NCI-H2196 treated with DMSO at 0.1 percent for 48 hours (cell line): ENCODE measurements around the gene MARCHF2.
"Not testable (repeated sequence)": the region's sequence is repeated elsewhere in the genome, so short reads cannot be mapped to it uniquely, and the experiment has no call there.

ENCODE experiments used
- DNase-seq: peaks from one replicate; lab custom pipeline; 2025; ENCODE audit not compliant: unreplicated experiment; lab: John Stamatoyannopoulos, UW

Gene MARCHF2, protein sequence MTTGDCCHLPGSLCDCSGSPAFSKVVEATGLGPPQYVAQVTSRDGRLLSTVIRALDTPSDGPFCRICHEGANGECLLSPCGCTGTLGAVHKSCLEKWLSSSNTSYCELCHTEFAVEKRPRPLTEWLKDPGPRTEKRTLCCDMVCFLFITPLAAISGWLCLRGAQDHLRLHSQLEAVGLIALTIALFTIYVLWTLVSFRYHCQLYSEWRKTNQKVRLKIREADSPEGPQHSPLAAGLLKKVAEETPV

DNA sequence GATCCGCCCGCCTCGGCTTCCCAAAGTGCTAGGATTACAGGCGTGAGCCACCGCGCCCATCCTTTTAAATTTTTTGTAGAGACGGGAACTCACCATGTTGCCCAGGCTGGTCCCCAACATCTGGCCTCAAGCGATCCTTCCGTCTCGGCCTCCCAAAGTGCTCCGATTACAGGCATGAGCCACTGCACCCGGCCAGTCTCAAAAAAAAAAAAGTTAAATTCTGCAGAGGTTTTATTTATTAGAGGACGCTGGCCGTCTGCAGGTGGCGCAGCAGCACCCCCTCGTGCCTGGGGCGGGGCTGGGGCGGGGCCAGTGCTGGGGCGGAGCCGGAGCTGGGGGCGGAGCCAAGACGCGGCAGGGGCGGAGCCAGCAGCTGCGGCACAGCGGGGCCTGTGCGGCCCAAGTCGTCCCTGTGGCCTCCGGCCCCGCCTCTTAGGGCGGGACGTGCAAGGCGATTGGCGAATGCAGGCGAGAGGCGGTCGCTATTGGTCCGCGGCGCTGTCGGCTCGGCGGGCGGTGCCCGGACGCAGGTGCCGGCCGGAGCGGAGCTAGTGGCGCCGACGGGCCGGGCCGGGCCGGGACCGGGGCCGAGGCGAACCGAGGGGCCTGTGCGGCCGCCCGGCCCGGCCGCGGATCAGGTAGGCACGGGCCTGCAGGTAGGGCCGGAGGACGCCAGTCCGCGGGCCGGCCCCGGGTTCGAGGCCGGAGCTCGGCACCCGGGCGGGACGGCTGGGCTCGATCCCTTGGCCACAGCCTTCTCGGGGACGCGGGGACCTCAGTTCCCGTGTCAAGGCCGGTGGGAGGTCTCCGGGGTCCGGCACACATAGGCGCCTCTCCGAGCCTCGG is at the start of gene MARCHF2:
Gene MARCHF2, plus strand, starts transcription at position 523 of the 846 bp plus-strand sequence. CDS start 8,536 bp downstream, outside the sequence.
- DNase-seq, result peak; percentile 89

DNA sequence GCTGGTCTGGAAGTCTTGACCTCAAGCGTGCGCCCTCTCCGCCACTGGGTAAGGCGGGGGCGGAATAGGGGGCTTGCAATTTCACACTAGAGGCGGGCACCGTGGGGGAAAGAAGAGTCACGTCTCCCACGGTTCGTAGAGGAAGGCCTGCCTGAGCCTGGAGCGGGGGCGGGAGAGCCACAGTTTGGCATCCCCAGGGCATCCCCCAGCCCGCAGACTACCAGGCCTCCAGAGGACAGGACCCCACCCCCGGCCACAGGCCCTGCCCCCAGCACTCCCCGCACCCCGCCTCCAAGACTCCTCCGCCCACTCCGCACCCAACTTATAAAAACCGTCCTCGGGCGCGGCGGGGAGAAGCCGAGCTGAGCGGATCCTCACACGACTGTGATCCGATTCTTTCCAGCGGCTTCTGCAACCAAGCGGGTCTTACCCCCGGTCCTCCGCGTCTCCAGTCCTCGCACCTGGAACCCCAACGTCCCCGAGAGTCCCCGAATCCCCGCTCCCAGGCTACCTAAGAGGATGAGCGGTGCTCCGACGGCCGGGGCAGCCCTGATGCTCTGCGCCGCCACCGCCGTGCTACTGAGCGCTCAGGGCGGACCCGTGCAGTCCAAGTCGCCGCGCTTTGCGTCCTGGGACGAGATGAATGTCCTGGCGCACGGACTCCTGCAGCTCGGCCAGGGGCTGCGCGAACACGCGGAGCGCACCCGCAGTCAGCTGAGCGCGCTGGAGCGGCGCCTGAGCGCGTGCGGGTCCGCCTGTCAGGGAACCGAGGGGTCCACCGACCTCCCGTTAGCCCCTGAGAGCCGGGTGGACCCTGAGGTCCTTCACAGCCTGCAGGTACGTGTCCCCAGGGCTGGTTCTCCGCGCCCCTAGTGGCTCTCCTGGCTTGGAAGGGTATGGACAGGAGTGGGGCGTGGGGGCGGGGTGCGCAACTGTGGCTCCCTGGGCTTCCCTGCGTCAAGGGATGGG is 49.0 kb upstream of the MARCHF2 start, which contains the start of gene ANGPTL4:
Gene ANGPTL4, plus strand, starts transcription at position 353 of the 969 bp plus-strand sequence. Its CDS starts 167 bp downstream, at position 520.
- DNase-seq, result no peak

DNA sequence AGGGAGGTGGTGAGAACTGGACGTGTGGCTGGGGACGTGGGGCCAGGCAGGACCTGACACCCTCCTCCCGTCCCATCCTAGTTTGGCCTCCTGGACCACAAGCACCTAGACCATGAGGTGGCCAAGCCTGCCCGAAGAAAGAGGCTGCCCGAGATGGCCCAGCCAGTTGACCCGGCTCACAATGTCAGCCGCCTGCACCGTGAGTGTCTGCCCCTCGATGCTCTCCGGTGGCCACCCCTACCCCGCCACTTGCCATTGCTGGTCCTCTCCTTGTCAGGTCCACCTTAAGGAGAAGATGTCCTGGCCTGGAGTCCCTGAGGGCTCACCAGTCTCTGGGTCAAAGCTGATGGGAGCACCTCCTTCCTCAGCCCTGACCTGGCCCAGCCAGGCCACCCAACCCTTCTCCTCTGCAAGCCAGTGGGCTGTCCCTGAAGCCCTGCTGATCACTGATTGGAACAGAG is 47.0 kb upstream of the MARCHF2 start:
- no peak for DNase-seq

DNA sequence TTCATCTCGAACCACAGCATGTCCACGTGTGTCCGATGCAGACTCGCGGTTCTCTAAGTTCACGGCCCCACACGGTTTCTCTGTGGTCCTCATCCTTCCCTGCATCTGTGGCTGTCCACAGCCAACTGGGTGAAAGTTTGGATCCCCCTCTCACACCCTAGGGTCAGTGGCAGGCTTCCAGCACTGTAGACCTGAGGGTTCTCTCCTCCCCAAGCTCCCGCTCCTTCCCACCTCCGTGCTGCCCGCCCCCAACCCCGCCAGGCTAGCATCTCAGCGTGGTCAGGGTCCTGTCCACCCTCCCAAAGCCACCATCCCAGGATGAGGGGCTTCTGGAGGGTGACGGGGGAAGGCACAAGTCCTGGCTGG is 46.2 kb upstream of the MARCHF2 start:
- no peak for DNase-seq

DNA sequence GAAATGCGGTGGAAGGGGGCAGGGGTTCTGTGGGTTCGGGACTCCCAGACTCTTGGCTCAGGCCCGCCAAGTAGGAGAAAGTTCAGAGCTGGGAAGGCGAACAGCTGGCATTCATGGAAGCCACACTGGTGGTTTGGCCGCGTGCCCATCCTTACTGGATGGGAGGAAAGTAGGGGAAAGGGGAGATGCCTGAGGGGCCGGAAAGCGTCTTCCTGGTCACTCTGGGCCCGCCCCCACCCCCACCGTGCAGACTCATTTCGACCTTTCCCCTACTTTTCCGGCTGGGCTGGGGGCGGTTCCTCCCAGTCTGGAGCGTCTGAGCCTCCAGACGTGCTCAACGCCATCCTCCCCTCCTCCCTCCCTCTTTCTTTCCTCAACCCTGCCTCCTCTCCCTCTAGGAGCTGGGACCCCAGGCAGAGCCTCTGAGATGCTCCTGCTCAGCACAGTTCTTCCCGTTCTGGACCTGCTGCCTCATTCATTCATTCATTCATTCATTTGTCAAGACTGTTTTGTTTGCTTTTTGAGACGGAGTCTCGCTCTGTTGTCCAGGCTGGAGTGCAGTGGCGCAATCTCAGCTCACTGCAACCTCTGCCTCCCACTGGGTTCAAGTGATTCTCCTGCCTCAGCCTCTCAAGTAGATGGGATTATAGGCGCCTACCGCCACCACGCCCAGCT is 45.6 kb upstream of the MARCHF2 start:
- DNase-seq, result peak; percentile 76

DNA sequence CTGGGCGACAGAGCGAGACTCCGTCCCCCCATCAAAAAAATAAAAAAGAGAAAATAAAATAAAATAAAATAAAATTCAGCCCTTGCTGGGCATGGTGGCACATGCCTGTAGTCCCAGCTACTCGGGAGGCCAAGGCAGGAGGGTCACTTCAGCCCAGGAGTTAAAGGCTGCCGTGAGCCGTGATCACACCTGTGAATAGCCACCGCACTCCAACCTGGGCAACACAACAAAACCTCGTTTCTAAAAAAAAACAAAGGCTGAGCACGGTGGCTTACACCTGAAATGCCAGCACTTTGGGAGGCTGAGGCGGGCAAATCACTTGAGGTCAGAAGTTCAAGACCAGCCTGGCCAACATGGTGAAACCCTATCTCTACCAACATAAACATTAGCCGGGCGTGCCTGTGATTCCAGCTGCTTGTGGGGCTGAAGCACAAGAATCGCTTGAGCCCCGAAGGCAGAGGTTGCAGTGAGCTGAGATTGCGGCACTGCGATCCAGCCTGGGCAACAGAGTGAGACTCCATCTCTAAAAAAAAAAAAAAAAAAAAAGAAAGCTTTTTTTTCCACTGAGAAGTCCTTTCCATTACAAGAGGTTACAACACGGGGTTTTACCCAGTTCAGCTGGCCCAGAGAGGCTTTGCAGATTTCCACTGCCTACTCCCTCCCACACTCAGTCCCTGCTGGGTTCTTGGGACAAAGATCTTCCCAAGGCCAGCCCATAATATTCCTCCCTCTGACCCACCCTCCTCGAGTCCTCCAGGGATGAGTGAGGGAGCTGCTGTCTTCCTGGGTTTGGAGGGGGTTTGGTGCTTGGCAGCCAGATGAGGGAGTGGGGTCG is 42.7 kb upstream of the MARCHF2 start:
- DNase-seq, result no peak

DNA sequence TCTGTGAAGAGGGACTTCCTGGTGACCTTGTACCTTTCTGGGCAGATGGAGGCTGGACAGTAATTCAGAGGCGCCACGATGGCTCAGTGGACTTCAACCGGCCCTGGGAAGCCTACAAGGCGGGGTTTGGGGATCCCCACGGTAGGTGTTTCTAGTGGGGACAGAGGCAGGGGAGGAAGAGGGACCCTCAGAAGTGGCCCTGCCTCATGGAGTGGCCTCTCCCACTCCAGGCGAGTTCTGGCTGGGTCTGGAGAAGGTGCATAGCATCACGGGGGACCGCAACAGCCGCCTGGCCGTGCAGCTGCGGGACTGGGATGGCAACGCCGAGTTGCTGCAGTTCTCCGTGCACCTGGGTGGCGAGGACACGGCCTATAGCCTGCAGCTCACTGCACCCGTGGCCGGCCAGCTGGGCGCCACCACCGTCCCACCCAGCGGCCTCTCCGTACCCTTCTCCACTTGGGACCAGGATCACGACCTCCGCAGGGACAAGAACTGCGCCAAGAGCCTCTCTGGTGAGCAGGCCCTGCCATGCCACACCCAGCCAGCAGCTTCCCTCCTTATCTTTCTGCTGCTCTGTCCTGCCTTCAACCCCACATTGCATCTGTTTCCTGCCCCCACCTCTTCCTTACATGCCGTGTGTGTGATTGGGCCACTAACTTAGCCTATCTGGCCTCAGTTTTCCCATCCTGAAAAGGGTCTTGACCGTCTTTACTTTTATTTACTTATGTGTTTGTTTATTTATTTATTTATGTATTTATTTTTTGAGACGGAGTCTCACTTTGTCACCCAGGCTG is 41.9 kb upstream of the MARCHF2 start:
- no peak for DNase-seq

DNA sequence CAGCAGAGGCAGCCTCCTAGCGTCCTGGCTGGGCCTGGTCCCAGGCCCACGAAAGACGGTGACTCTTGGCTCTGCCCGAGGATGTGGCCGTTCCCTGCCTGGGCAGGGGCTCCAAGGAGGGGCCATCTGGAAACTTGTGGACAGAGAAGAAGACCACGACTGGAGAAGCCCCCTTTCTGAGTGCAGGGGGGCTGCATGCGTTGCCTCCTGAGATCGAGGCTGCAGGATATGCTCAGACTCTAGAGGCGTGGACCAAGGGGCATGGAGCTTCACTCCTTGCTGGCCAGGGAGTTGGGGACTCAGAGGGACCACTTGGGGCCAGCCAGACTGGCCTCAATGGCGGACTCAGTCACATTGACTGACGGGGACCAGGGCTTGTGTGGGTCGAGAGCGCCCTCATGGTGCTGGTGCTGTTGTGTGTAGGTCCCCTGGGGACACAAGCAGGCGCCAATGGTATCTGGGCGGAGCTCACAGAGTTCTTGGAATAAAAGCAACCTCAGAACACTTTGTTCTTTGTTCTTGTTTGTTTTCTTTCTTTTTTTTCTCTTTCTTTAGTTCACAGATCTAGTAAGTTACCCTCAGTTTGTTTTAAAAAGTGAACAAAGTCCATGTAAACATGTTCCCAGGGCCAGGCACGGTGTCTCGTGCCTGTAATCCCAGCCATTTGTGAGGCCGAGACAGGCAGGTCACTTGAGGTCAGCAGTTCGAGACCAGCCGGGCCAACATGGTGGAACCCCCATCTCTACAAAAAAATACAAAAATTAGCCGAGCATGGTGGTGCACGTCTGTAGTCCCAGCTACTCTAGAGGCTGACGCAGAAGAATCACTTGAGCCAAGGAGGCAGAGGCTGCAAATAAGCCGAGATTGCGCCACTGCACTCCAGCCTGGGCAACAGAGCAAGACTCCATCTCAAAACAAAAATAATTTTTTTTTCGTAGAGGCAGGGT is 39.0 kb upstream of the MARCHF2 start:
- no peak for DNase-seq

DNA sequence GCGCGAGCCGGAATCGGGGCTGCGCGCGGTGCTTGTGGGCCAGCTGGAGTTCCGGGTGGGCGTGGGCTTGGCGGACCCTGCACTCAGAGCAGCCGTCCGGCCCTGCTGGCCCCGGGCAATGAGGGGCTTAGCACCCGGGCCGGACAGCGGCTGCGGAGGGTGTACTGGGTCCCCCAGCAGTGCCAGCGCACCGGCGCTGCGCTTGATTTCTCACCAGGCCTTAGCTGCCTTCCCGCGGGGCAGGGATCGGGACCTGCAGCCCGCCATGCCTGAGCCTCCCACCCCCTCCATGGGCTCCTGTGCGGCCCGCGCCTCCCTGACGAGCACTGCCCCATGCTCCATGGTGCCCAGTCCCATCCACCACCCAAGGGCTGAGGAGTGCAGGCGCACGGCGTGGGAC is 37.3 kb upstream of the MARCHF2 start:
- not testable (repeated sequence) for DNase-seq

DNA sequence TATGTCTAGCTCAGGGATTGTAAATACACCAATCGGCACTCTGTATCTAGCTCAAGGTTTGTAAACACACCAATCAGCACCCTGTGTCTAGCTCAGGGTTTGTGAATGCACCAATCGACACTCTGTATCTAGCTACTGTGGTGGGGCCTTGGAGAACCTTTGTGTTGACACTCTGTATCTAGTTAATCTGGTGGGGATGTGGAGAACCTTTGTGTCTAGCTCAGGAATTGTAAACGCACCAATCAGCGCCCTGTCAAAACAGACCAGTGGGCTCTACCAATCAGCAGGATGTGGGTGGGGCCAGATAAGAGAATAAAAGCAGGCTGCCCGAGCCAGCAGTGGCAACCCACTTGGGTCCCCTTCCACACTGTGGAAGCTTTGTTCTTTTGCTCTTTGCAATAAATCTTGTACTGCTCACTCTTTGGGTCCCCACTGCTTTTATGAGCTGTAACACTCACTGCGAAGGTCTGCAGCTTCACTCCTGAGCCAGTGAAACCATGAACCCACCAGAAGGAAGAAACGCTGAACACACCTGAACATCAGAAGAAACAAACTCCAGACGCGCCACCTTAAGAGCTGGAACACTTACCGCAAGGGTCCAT is 36.6 kb upstream of the MARCHF2 start:
- not testable (repeated sequence) for DNase-seq

DNA sequence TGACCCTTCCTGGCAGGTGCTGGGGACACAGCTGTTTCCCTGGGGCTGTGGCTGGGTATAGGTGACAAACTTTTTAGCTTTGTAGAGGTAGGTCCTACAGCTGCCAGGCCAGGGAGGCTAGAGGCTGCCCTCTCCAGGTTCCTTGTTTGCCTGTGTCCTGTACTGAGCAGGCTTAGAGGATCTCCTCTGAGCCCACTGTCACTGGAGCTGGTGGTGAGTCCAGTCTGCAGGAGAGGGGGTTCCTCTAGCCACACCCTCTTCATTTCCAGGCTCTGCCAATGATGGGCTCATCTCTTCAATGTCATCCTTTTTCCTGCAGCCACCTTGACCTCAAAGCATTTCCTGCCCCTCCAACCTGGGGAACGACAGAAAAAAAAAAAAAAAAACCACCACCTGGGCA is 35.5 kb upstream of the MARCHF2 start:
- DNase-seq, result no peak

DNA sequence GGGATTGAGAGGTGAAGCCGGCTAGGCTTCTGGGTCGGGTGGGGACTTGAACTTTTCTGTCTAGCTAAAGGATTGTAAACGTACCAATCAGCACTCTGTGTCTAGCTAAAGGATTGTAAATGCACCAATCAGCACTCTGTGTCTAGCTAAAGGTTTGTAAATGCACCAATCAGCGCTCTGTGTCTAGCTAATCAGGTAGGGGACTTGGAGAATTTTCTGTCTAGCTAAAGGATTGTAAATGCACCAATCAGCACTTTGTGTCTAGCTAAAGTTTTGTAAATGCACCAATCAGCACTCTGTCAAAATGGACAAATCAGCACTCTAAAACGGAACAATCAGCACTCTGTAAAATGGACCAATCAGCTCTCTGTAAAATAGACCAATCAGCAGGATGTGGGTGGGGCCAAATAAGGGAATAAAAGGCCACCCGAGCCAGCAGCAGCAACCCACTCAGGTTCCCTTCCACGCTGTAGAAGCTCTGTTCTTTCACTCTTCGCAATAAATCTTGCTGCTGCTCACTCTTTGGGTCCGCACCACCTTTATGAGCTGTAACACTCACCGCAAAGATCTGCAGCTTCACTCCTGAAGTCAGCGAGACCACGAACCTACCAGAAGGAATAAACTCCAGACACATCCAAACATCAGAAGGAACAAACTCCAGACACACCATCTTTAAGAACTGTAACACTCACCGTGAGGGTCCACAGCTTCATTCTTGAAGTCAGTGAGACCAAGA is 33.8 kb upstream of the MARCHF2 start:
- DNase-seq, result not testable (repeated sequence)

DNA sequence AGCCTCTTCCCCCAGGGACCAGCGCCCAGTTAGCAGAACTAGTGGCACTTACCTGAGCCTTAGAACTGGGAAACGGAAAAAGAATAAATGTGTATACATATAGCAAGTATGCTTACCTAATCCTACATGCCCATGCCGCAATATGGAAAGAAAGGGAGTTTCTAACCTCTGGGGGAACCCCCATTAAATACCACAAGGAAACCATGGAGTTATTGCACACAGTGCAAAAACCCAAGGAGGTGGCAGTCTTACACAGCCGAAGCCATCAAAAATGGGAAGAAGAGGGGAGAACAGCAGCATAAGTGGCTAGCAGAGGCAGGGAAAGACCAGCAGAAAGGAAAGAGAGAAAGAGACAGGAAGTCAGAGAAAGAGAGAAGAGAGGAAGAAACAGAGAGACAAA is 28.5 kb upstream of the MARCHF2 start:
- not testable (repeated sequence) for DNase-seq

DNA sequence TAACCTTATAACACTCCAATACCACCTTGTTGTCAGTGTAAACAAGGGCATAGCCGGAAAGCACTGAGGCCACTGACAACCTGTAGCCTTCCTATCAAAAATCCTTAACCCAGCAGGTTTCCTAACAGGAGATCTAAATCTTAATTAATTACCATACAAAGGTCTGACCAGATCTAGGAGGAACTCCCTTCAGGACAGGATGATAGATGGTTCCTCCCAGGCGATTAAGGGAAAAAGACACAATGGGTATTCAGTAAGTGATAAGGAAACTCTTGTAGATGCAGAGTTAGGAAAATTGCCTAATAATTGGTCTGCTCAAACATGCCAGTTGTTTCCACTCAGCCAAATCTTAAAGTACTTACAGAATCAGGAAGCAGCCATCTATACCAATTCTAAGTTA is 28.0 kb upstream of the MARCHF2 start:
- DNase-seq, result not testable (repeated sequence)

DNA sequence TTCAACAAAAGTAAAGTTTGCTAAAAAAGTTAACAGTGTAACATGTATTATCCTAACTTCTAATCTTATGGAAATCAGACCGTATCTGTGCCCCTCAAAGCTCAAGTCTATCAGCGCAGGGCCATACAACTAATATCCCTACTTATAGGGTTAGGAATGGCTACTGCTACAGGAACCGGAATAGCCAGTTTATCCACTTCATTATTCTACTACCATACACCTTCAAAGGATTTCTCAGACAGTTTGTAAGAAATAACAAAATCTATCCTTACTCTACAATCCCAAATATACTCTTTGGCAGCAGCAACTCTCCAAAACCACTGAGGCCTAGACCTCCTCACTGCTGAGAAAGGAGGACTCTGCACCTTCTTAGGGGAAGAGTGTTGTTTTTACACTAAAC is 27.5 kb upstream of the MARCHF2 start:
- DNase-seq, result not testable (repeated sequence)

DNA sequence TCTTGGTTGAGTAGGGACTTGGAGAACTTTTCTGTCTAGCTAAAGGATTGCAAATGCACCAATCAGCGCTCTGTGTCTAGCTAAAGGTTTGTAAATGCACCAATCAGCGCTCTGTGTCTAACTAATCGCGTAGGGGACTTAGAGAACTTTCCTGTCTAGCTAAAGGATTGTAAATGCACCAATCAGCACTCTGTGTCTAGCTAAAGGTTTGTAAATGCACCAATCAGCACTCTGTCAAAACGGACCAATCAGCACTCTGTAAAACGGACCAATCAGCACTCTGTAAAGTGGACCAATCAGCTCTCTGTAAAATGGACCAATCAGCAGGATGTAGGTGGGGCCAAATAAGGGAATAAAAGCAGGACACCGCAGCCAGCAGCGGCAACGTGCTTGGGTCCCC is 26.7 kb upstream of the MARCHF2 start:
- not testable (repeated sequence) for DNase-seq

DNA sequence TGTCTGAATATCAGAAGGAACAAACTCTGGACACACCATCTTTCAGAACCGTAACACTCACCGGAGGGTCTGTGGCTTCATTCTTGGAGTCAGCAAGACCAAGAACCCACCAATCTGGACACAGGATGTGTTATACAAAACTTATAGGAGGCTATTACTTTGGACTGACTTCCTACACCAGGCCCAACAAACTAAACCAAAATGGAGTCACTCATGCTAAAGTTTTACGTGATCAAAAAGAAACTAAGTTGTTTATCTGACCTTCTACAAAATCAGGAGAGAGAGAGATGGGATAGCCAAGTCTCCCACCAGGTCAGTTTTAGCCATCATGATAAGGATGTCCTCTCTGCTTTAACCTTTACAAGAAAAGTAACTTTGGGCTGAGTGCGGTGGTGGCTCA is 26.1 kb upstream of the MARCHF2 start:
- DNase-seq, result no peak
